Fibroblast of skin of left biceps (primary cell): ENCODE measurements around the gene ASF1A.

ENCODE experiments used
- DNase-seq, 2 experiments: peaks; one replicate each; pipeline ENCODE4 v3.0.0-alpha.2; 2013; ENCODE audit warnings: low read depth in 2 of 2

ASF1A gene

GRCh38 chr6:118913161-118913560 lies 19.2 kb downstream of the ASF1A start:
- DNase-seq, result no peak

GRCh38 chr6:118914598-118914997 lies 20.6 kb downstream of the ASF1A start:
- DNase-seq, result no peak

GRCh38 chr6:118917546-118918328 lies 23.8 kb downstream of the ASF1A start:
- DNase-seq, result no peak

GRCh38 chr6:118918329-118918725 lies 24.4 kb downstream of the ASF1A start:
- no peak for DNase-seq

GRCh38 chr6:118921084-118921483 lies 27.1 kb downstream of the ASF1A start:
- DNase-seq, result no peak

GRCh38 chr6:118923035-118923434 lies 29.1 kb downstream of the ASF1A start:
- no peak for DNase-seq

- no peak for DNase-seq
These were observed 36.7 kb downstream of the ASF1A start for GRCh38 chr6:118930680-118931079.

- no peak for DNase-seq
These were observed 37.5 kb downstream of the ASF1A start for GRCh38 chr6:118931436-118931835.

- no peak for DNase-seq
These were observed 38.5 kb downstream of the ASF1A start for GRCh38 chr6:118932421-118932820.

- DNase-seq, result no peak
These were observed 40.0 kb downstream of the ASF1A start for GRCh38 chr6:118933855-118934460.

- peak; percentile 50 to 59 for DNase-seq
These were observed 40.7 kb downstream of the ASF1A start, which contains the start of gene MCM9 for GRCh38 chr6:118934461-118935330. Gene MCM9 (minus strand): TSS chr6:118935159. CDS start chr6:118931723, 3,436 bp downstream.

- DNase-seq, result no peak
These were observed 41.3 kb downstream of the ASF1A start for GRCh38 chr6:118935331-118935668.

- DNase-seq, result no peak
These were observed 42.2 kb downstream of the ASF1A start for GRCh38 chr6:118935978-118936703.

- DNase-seq, result no peak
These were observed 45.7 kb downstream of the ASF1A start for GRCh38 chr6:118939683-118940082.

- DNase-seq, result no peak
These were observed 46.8 kb downstream of the ASF1A start for GRCh38 chr6:118940770-118941169.

- DNase-seq, result no peak
These were observed 51.3 kb downstream of the ASF1A start for GRCh38 chr6:118945217-118945616.

- no peak for DNase-seq
These were observed 58.7 kb downstream of the ASF1A start for GRCh38 chr6:118952683-118953082.

GRCh38 chr6:118953391-118953790 lies 59.4 kb downstream of the ASF1A start:
- DNase-seq, result no peak
